K562 (cell line): Measurements from ENCODE around the gene TECPR2. TPM values are rescaled to one million over a fixed set of nuclear protein-coding genes. Genes with fewer than 3 reads are reported as not detected.

ENCODE experiments used
- ATAC-seq: fragments of 200-7000 bp; cut with Tn5 transposase; 3 replicates; pipeline ENCODE4 v1.9.1; 2020; ENCODE audit warnings: moderate library complexity
- BruUV-seq: library from RNA; stranded (reverse); fragments of 400-500 nt; replicated peaks from 2 replicates; lab custom pipeline; 2021; lab: Mats Ljungman, UMichigan
- CTCF ChIA-PET: fragments of 300-600 bp; formaldehyde crosslinking; extraction: SDS; loops from one replicate; lab custom pipeline; 2021; ENCODE audit warnings: low intra/inter-chr PET ratio; lab: Yijun Ruan, JAX
- POLR2A ChIA-PET: fragments of 300-600, 350-650 bp; sonication (Branson Sonifier 250); formaldehyde crosslinking; extraction: SDS; loops from one replicate; lab custom pipeline; 2021; ENCODE audit warnings: antibody characterized with exemption, inconsistent platforms; lab: Yijun Ruan, JAX
- DNase-seq, 4 experiments: peaks; one replicate each; pipeline versions ENCODE4 v3.0.0 to v3.0.0-alpha.2; 2011 to 2018; ENCODE audit warnings: low spot score in 3 of 4, mixed read lengths in 3 of 4; ENCODE audit errors: extremely low read depth in 1 of 4
- FAIRE-seq: peaks from 2 replicates; lab custom pipeline; 2011; peaks lifted over from hg19 to GRCh38; lab: Jason Lieb, UNC
- H2AFZ ChIP-seq: 2 replicates; pipeline ENCODE4 v1.6.0; 2011; ENCODE audit warnings: low read depth, low read length, control low read depth, inconsistent platforms
- H3K27ac ChIP-seq: fragments of 200-600 bp; 3 replicates; pipeline ENCODE4 v1.8.0; 2011; ENCODE audit warnings: low read depth, mild to moderate bottlenecking, control low read depth, inconsistent platforms, low read length, moderate library complexity, mixed read lengths; ENCODE audit errors: extremely low read depth
- H3K27me3 ChIP-seq, 2 experiments: fragments of 300-600 bp in 1 of 2; 2 replicates in 1 of 2; 3 replicates in 1 of 2; pipeline versions ENCODE4 v1.6.0 to v1.8.0; 2011; ENCODE audit warnings: inconsistent platforms in 2 of 2, low read length in 2 of 2, mild to moderate bottlenecking in 1 of 2, mixed read lengths in 1 of 2, moderate library complexity in 1 of 2; ENCODE audit not compliant: control insufficient read depth in 2 of 2, insufficient read depth in 2 of 2
- H3K36me3 ChIP-seq: fragments of 300-600 bp; 3 replicates; pipeline ENCODE4 v1.8.0; 2011; ENCODE audit warnings: mild to moderate bottlenecking, low read length, inconsistent platforms; ENCODE audit not compliant: control insufficient read depth, insufficient read depth
- H3K4me1 ChIP-seq, 2 experiments: fragments of 200-600 bp in 1 of 2; replicated peaks in 1 of 2; 2 replicates in 1 of 2; 3 replicates in 1 of 2; pipeline versions ENCODE4 v1.5.1 to v1.8.0; 2011; ENCODE audit warnings: inconsistent platforms in 2 of 2, low read length in 2 of 2, mild to moderate bottlenecking in 1 of 2, mixed read lengths in 1 of 2, moderate library complexity in 1 of 2; ENCODE audit not compliant: control insufficient read depth in 2 of 2, insufficient read depth in 2 of 2
- H3K4me2 ChIP-seq: 2 replicates; pipeline ENCODE4 v1.6.1; 2011; ENCODE audit warnings: low read length, control low read depth, inconsistent platforms, mixed read lengths; ENCODE audit not compliant: insufficient read depth
- H3K4me3 ChIP-seq: fragments of 200-600 bp; sonication (generic), shearing (Covaris generic); 2 replicates; pipeline ENCODE4 v1.5.1; 2016; ENCODE audit warnings: control low read depth, inconsistent platforms
- H3K79me2 ChIP-seq: fragments of 200-600 bp; 3 replicates; pipeline ENCODE4 v1.8.0; 2011; ENCODE audit warnings: low read length, inconsistent platforms; ENCODE audit not compliant: control insufficient read depth, insufficient read depth
- H3K9ac ChIP-seq, 2 experiments: 2 replicates each; pipeline versions ENCODE4 v1.6.0 to v1.6.1; 2011; ENCODE audit warnings: low read depth in 2 of 2, low read length in 2 of 2, control low read depth in 1 of 2, inconsistent platforms in 1 of 2, mild to moderate bottlenecking in 1 of 2, mixed read lengths in 1 of 2; ENCODE audit not compliant: insufficient read depth in 1 of 2
- H3K9me1 ChIP-seq: one replicate; pipeline ENCODE4 v1.6.0; 2011; ENCODE audit warnings: inconsistent platforms, mild to moderate bottlenecking, low read length, moderate library complexity; ENCODE audit not compliant: control insufficient read depth, insufficient read depth
- H3K9me3 ChIP-seq: replicated peaks from 2 replicates; pipeline ENCODE4 v1.5.1; 2011; ENCODE audit warnings: low read depth, low read length, inconsistent platforms; ENCODE audit not compliant: control insufficient read depth, insufficient read depth
- H4K20me1 ChIP-seq: replicated peaks from 2 replicates; pipeline ENCODE4 v1.6.1; 2011; ENCODE audit warnings: low read length, inconsistent platforms, mixed read lengths; ENCODE audit not compliant: control insufficient read depth, insufficient read depth
- BACH1 ChIP-seq: fragments of 200-800 bp; sonication (Bioruptor generic); IDR thresholded peaks from 2 replicates; pipeline ENCODE4 v1.6.1; 2016; ENCODE audit warnings: missing genetic modification characterization, missing compliant biosample characterization
- C11orf30 ChIP-seq: fragments of 450-650 bp; IDR thresholded peaks from 2 replicates; pipeline ENCODE4 v1.6.1; 2016; ENCODE audit warnings: low read depth, mild to moderate bottlenecking
- ELF2 ChIP-seq: fragments of 250-450 bp; sonication (Bioruptor Pico); IDR thresholded peaks from 2 replicates; pipeline ENCODE4 v1.5.0; 2021; ENCODE audit warnings: mild to moderate bottlenecking
- EZH2 ChIP-seq: IDR thresholded peaks from 2 replicates; pipeline ENCODE4 v1.6.1; 2012; ENCODE audit warnings: low read depth, mild to moderate bottlenecking, inconsistent platforms, low read length, borderline replicate concordance
- GATAD2B ChIP-seq: fragments of 450-650 bp; IDR thresholded peaks from 2 replicates; pipeline ENCODE4 v1.6.1; 2017; ENCODE audit warnings: mild to moderate bottlenecking, borderline replicate concordance
- HNRNPK ChIP-seq: fragments of 200-400 bp; formaldehyde crosslinking; IDR thresholded peaks from one replicate; pipeline ENCODE4 v1.6.1; 2018; ENCODE audit warnings: mild to moderate bottlenecking, low read depth, low read length; ENCODE audit not compliant: poor library complexity, severe bottlenecking
- KAT7 ChIP-seq: sonication (generic); formaldehyde crosslinking; IDR thresholded peaks from 2 replicates; pipeline ENCODE4 v1.8.0; 2022; ENCODE audit warnings: missing genetic modification reagents, mild to moderate bottlenecking, borderline replicate concordance
- SETDB1 ChIP-seq: IDR thresholded peaks from one replicate; pipeline ENCODE4 v1.6.1; 2012; ENCODE audit warnings: low read length, control low read depth, inconsistent platforms
- SNRNP70 ChIP-seq: fragments of 200-400 bp; formaldehyde crosslinking; optimal IDR thresholded peaks from 2 replicates; pipeline ENCODE3; 2017; ENCODE audit warnings: low read depth, low read length
- SRSF7 ChIP-seq: fragments of 200-400 bp; formaldehyde crosslinking; optimal IDR thresholded peaks from 2 replicates; pipeline ENCODE3; 2017; ENCODE audit warnings: mild to moderate bottlenecking, low read depth, low read length
- TCF7 ChIP-seq: sonication (generic); IDR thresholded peaks from 2 replicates; pipeline ENCODE4 v1.6.1; 2016; ENCODE audit warnings: antibody characterized with exemption, borderline replicate concordance
- ZNF263 ChIP-seq: sonication (generic); formaldehyde crosslinking; IDR thresholded peaks from 2 replicates; pipeline ENCODE4 v1.8.0; 2022; ENCODE audit warnings: mild to moderate bottlenecking, missing genetic modification reagents, borderline replicate concordance
- ZNF408 ChIP-seq: fragments of 250-450 bp; sonication (Bioruptor Pico); IDR thresholded peaks from 2 replicates; pipeline ENCODE4 v1.4.0; 2020; ENCODE audit warnings: low read depth, mild to moderate bottlenecking, moderate library complexity
- ZNF644 ChIP-seq: fragments of 200-800 bp; sonication (Bioruptor generic); IDR thresholded peaks from 2 replicates; pipeline ENCODE4 v1.6.1; 2016; ENCODE audit warnings: low read depth, missing genetic modification characterization, missing compliant biosample characterization
- ZSCAN32 ChIP-seq: fragments of 450-650 bp; formaldehyde crosslinking; IDR thresholded peaks from 2 replicates; pipeline ENCODE4 v1.4.0; 2020; ENCODE audit warnings: mild to moderate bottlenecking, moderate library complexity
- WGBS: fragments of 100-300 bp; shearing (Covaris generic); methylation state at CpG from one replicate; pipeline ENCODE4 v1.1.6; 2016; ENCODE audit warnings: low coverage, mixed read lengths; ENCODE audit not compliant: insufficient coverage; ENCODE audit errors: missing lambda C conversion rate; 5-methylcytosine and 5-hydroxymethylcytosine counted together
- in situ Hi-C: fragments of 300-500 bp; cut with MboI; formaldehyde crosslinking; loops from 4 replicates; pipeline ENCODE4 v1.15.0; 2018; ENCODE audit warnings: inconsistent platforms, mixed read lengths
- intact Hi-C: fragments of 100-400 bp; cut with micrococcal nuclease; formaldehyde crosslinking; loops from 2 replicates; pipeline ENCODE4 v1.14.2; 2022
- polyA plus RNA-seq, 8 experiments: library from polyadenylated mRNA; depleted of rRNA in 4 of 8; stranded (reverse) in 5 of 8; unstranded in 3 of 8; fragments of >200 nt; fragmentation: Nextera tagmentation in 2 of 8; fragmentation: Illumina TruSeq in 1 of 8; extraction: Ambion mirVana in 2 of 8; extraction: Trizol in 1 of 8; gene quantifications; 2 replicates each; pipeline versions ENCODE4 v1.2.1 to v1.2.3, GENCODE V29; 2011 to 2014; ENCODE audit warnings: inconsistent platforms in 1 of 8, missing spikeins in 1 of 8
- total RNA-seq, 7 experiments: library from RNA; depleted of rRNA in 6 of 7; stranded (reverse); fragments of >200 nt in 6 of 7; fragmentation: Illumina TruSeq in 2 of 7; extraction: Trizol in 2 of 7; gene quantifications; 2 replicates each; pipeline versions ENCODE4 v1.2.1 to v1.2.3, GENCODE V29; 2011 to 2021; ENCODE audit warnings: low replicate concordance in 1 of 7
- TF ChIP-seq, protein P1 (sequence below): fragments of 450-650 bp; conservative IDR thresholded peaks from 2 replicates; pipeline ENCODE4 v1.6.1; 2016; ENCODE audit warnings: missing genetic modification characterization, low read depth, mild to moderate bottlenecking, missing compliant biosample characterization, moderate library complexity

Gene TECPR2
- total and polyA plus RNA-seq, 9 of the 15 experiments (the other 6 are each of a cell fraction or from before 2014, with no cell fraction given): 0.04 to 3.0 (median 0.83) TPM

DNA sequence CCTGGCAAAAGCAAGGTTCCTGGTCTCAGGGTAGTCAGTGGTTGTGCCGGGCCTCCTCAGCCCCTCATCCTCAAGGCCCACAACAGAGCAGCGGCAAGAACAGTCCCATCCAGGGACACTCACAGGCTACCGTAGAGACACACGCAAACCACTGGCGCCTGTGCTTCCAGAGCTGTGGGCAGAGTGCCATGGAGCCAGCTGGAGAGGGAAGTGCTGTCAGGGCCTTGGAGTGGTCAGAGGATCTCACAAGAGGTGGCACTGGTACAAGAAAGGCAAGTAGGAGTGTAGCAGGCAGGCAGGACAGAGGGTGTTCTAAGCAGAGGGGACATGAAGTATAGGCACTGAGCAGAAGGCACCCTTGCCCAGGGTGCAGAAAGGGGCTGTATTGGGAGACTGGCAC is 112.2 kb downstream of the TECPR2 start:
- Histone ChIP-seq H3K27ac (no peak overlapping the region), H3K4me1 (no peaks in the 10 kb centered on the region; a peak in 1 of 5 replicates), H3K27me3 (no peaks in the 10 kb centered on the region), H3K9me3 (no peaks in the 10 kb centered on the region), H3K36me3 (no peaks in the 10 kb centered on the region), H3K79me2 (no peaks in the 10 kb centered on the region), H3K4me2 (no peak overlapping the region), H3K9me1 (no peaks in the 10 kb centered on the region)
- POLR2A ChIA-PET: interaction anchor here (0.6 to 1.4 kb wide), 3 partner anchors 13 to 154 kb away, joined by 3 to 4 read pairs (median 3); no protein-coding TSS in a partner anchor
- intact Hi-C loops (no loop called here), in situ Hi-C loops (no loop called here)
- no peak for DNase-seq
- FAIRE-seq: no peak
- CTCF ChIA-PET: no interaction called here
- TF ChIP-seq GATAD2B (no peak), ZNF408 (CRISPR knock-in tag) (no peak), TCF7 (no peak), EZH2 (no peak), ELF2 (CRISPR knock-in tag) (no peak), ZSCAN32 (CRISPR knock-in tag) (no peak), SRSF7 (no peak), HNRNPK (no peak), ZNF644 (tag) (no peak), BACH1 (tag) (no peak), C11orf30 (no peak), KAT7 (CRISPR knock-in tag) (no peak), SNRNP70 (no peak), SETDB1 (no peak), ZNF263 (no peak)
- TF ChIP-seq, protein P1, sequence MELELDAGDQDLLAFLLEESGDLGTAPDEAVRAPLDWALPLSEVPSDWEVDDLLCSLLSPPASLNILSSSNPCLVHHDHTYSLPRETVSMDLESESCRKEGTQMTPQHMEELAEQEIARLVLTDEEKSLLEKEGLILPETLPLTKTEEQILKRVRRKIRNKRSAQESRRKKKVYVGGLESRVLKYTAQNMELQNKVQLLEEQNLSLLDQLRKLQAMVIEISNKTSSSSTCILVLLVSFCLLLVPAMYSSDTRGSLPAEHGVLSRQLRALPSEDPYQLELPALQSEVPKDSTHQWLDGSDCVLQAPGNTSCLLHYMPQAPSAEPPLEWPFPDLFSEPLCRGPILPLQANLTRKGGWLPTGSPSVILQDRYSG (tag): no peak
- TF ChIP-seq, all 486 proteins: peak for 0
- 69% methylated on average over 2 of the region's 5 CpGs for WGBS
- Histone ChIP-seq H3K4me3 (no peak overlapping the region), H2AFZ (no peak overlapping the region), H3K9ac (no peak overlapping the region), H4K20me1 (no peaks in the 10 kb centered on the region)
- ATAC-seq: no peak
- no TSS peak for BruUV-seq
